GM19043 (cell line): ENCODE data around the gene ROR2.
"Not testable (repeated sequence)": the region's sequence is repeated elsewhere in the genome, so short reads cannot be mapped to it uniquely, and the experiment has no call there.

Experiments
- ATAC-seq: cut with Tn5 transposase; IDR thresholded peaks from one replicate; pipeline ENCODE4 v1.9.1; 2021; ENCODE audit warnings: low read depth; ENCODE audit not compliant: unreplicated experiment

ROR2 gene

GRCh38 chr9:91660521-91660920 lies 289.5 kb downstream of the ROR2 start:
- ATAC-seq, result no peak

GRCh38 chr9:91659529-91660495 lies 290.2 kb downstream of the ROR2 start:
- ATAC-seq, result no peak

GRCh38 chr9:91658513-91659105 lies 291.4 kb downstream of the ROR2 start:
- no peak for ATAC-seq

GRCh38 chr9:91657501-91657900 lies 292.5 kb downstream of the ROR2 start:
- no peak for ATAC-seq

GRCh38 chr9:91655658-91656057 lies 294.4 kb downstream of the ROR2 start:
- no peak for ATAC-seq

- no peak for ATAC-seq
Observed at GRCh38 chr9:91655215-91655614, 294.8 kb downstream of the ROR2 start.

- ATAC-seq, result no peak
Observed at GRCh38 chr9:91654527-91654926, 295.5 kb downstream of the ROR2 start.

GRCh38 chr9:91647371-91647770 lies 302.7 kb downstream of the ROR2 start:
- ATAC-seq, result no peak

GRCh38 chr9:91646702-91647101 lies 303.3 kb downstream of the ROR2 start:
- no peak for ATAC-seq

- ATAC-seq, result no peak
Observed at GRCh38 chr9:91644433-91644832, 305.6 kb downstream of the ROR2 start.

- no peak for ATAC-seq
Observed at GRCh38 chr9:91643481-91644077, 306.4 kb downstream of the ROR2 start.

GRCh38 chr9:91642771-91643170 lies 307.3 kb downstream of the ROR2 start:
- no peak for ATAC-seq

GRCh38 chr9:91640428-91640827 lies 309.6 kb downstream of the ROR2 start:
- no peak for ATAC-seq

- ATAC-seq, result no peak
Observed at GRCh38 chr9:91639054-91639453, 311.0 kb downstream of the ROR2 start.

GRCh38 chr9:91634832-91635231 lies 315.2 kb downstream of the ROR2 start:
- not testable (repeated sequence) for ATAC-seq

- ATAC-seq, result no peak
Observed at GRCh38 chr9:91629718-91630117, 320.3 kb downstream of the ROR2 start.

GRCh38 chr9:91628892-91629291 lies 321.1 kb downstream of the ROR2 start:
- no peak for ATAC-seq

- no peak for ATAC-seq
Observed at GRCh38 chr9:91625331-91625730, 324.7 kb downstream of the ROR2 start.

GRCh38 chr9:91623004-91623403 lies 327.0 kb downstream of the ROR2 start:
- ATAC-seq, result no peak

GRCh38 chr9:91622121-91622520 lies 327.9 kb downstream of the ROR2 start:
- not testable (repeated sequence) for ATAC-seq

GRCh38 chr9:91614044-91614443 lies 336.0 kb downstream of the ROR2 start:
- ATAC-seq, result not testable (repeated sequence)
